Glutamatergic neuron (in vitro differentiated cells): ENCODE results near the gene RANGRF. TPM values are rescaled to one million over a fixed set of nuclear protein-coding genes. Genes with fewer than 3 reads are reported as not detected.

Source experiments
- DNase-seq: peaks from one replicate; pipeline ENCODE4 v3.0.0; 2022
- H3K27ac Mint-ChIP-seq: one replicate; pipeline ENCODE4 v1.8.0; 2020; ENCODE audit warnings: mild to moderate bottlenecking, mixed read lengths, inconsistent platforms; ENCODE audit not compliant: unreplicated experiment
- H3K27me3 Mint-ChIP-seq: one replicate; pipeline ENCODE4 v1.8.0; 2020; ENCODE audit warnings: mild to moderate bottlenecking, moderate library complexity, mixed read lengths, inconsistent platforms; ENCODE audit not compliant: unreplicated experiment
- H3K36me3 Mint-ChIP-seq: one replicate; pipeline ENCODE4 v1.8.0; 2020; ENCODE audit warnings: mild to moderate bottlenecking, mixed read lengths, inconsistent platforms; ENCODE audit not compliant: unreplicated experiment
- H3K4me1 Mint-ChIP-seq: one replicate; pipeline ENCODE4 v1.8.0; 2020; ENCODE audit warnings: mild to moderate bottlenecking, low read depth, mixed read lengths, inconsistent platforms; ENCODE audit not compliant: unreplicated experiment
- H3K4me3 Mint-ChIP-seq: one replicate; pipeline ENCODE4 v1.8.0; 2020; ENCODE audit warnings: mild to moderate bottlenecking, mixed read lengths, inconsistent platforms; ENCODE audit not compliant: unreplicated experiment
- H3K9me3 Mint-ChIP-seq: one replicate; pipeline ENCODE4 v1.8.0; 2020; ENCODE audit warnings: mild to moderate bottlenecking, moderate library complexity, mixed read lengths, inconsistent platforms; ENCODE audit not compliant: unreplicated experiment
- total RNA-seq: library from RNA; stranded (reverse); fragmentation: NEBNext Ultra II Directional; extraction: Animal tissue kit (Norgen Biotek cat#: 25700); gene quantifications from one replicate; pipeline ENCODE4 v1.2.1, GENCODE V29; 2021; ENCODE audit not compliant: unreplicated experiment
- TF ChIP-seq, protein P1 (sequence below): fragments of 200-600 bp; sonication (generic); IDR thresholded peaks from one replicate; pipeline ENCODE4 v1.5.0; 2021; ENCODE audit not compliant: partially characterized antibody, unreplicated experiment

The RANGRF gene
- total RNA-seq, 1 donor from 2014 or later = 29.5 TPM

- TF ChIP-seq, protein P1, sequence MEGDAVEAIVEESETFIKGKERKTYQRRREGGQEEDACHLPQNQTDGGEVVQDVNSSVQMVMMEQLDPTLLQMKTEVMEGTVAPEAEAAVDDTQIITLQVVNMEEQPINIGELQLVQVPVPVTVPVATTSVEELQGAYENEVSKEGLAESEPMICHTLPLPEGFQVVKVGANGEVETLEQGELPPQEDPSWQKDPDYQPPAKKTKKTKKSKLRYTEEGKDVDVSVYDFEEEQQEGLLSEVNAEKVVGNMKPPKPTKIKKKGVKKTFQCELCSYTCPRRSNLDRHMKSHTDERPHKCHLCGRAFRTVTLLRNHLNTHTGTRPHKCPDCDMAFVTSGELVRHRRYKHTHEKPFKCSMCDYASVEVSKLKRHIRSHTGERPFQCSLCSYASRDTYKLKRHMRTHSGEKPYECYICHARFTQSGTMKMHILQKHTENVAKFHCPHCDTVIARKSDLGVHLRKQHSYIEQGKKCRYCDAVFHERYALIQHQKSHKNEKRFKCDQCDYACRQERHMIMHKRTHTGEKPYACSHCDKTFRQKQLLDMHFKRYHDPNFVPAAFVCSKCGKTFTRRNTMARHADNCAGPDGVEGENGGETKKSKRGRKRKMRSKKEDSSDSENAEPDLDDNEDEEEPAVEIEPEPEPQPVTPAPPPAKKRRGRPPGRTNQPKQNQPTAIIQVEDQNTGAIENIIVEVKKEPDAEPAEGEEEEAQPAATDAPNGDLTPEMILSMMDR = no peak
- H3K4me1 Mint-ChIP-seq = peaks cover 15% of the 10 kb centered on the region
- no peak for DNase-seq
- H3K27me3 Mint-ChIP-seq = peaks cover 3% of the 10 kb centered on the region
- no peaks in the 10 kb centered on the region for H3K36me3 Mint-ChIP-seq
- H3K4me3 Mint-ChIP-seq = peak overlapping the region; percentile 95
- peak overlapping the region; percentile 53 for H3K27ac Mint-ChIP-seq
- peaks cover 12% of the 10 kb centered on the region for H3K9me3 Mint-ChIP-seq
Observed at GRCh38 chr17:8290043-8290442, 1.6 kb downstream of the RANGRF start.

DNA sequence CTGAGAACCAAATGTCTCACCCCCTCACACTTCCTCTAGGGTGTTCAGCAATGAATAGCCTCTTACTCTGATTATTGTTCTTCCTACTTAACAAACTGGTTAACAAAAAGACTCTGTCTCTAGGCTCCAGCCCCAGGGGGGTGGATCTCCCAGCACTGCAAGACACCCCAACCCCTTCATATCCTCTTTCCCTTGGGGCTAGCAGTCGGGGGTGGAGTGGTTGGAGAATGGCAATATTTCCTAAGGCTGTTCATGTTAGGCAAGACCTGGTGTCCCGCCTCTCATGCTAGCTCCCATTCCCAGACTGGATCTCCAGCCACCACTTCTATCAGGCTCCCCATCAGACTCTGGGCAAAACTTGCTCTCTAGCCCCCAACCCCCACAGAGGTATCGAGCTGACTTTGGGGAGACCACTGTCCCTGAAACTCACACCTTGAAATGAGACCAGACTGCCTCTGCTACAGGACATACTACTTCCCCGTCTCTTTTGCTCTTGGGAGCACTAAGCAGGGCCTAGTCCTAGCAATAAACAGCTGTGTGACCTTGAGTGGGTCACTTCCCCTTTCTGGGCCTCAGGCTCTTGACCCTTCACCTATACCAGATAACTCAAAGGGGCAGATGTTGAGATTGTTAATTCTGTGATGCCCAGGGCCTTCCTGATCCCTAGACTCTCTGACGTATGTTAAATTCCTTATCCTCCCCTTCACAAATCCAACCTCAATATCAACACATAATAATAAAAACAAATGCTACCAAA is 4.3 kb downstream of the RANGRF start:
- no peak for DNase-seq
- Mint-ChIP-seq H3K4me1 (peaks cover 12% of the 10 kb centered on the region), H3K4me3 (peak overlapping the region; percentile 2), H3K36me3 (no peaks in the 10 kb centered on the region), H3K9me3 (peaks cover 12% of the 10 kb centered on the region), H3K27me3 (peaks cover 3% of the 10 kb centered on the region), H3K27ac (no peak overlapping the region)
- TF ChIP-seq, protein P1 = no peak

DNA sequence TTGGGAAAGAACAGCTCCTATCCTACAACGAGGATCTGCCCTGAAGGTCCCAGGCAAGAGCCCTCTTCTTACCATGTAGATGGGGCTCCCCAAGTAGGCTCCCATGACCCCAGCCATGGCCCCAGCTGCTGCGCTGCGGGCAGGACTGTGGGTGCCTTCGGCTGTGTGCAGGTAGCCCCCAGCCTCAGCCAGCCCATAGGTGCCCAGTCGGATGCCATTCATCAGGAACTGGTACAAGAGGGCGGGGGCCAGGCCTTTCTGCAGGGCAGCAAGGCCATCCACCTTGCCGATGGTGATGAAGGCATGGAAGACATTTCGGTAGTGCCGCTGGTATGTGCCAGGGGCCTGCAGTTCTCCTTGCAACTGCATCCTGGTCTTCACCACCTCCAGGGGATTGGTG is 5.9 kb downstream of the RANGRF start:
- TF ChIP-seq, protein P1 = no peak
- H3K27me3 Mint-ChIP-seq = peaks cover 3% of the 10 kb centered on the region
- peak overlapping the region; percentile 91 for H3K4me3 Mint-ChIP-seq
- peak overlapping the region; percentile 89 for H3K27ac Mint-ChIP-seq
- H3K36me3 Mint-ChIP-seq = no peaks in the 10 kb centered on the region
- H3K4me1 Mint-ChIP-seq = peaks cover 12% of the 10 kb centered on the region
- DNase-seq = no peak
- peaks cover 8% of the 10 kb centered on the region for H3K9me3 Mint-ChIP-seq

GRCh38 chr17:8294814-8295316 is 6.4 kb downstream of the RANGRF start:
- Mint-ChIP-seq H3K27ac (peak overlapping the region; percentile 89), H3K4me3 (peak overlapping the region; percentile 91), H3K36me3 (no peaks in the 10 kb centered on the region), H3K4me1 (peaks cover 10% of the 10 kb centered on the region), H3K9me3 (peaks cover 8% of the 10 kb centered on the region), H3K27me3 (peaks cover 3% of the 10 kb centered on the region)
- DNase-seq = no peak
- TF ChIP-seq, protein P1 = no peak

GRCh38 chr17:8300226-8300625 is 11.8 kb downstream of the RANGRF start:
- Mint-ChIP-seq H3K27me3 (peaks cover 1% of the 10 kb centered on the region), H3K4me3 (peak overlapping the region; percentile 3), H3K36me3 (no peaks in the 10 kb centered on the region), H3K27ac (peak overlapping the region; percentile 16), H3K9me3 (peaks cover 2% of the 10 kb centered on the region), H3K4me1 (no peaks in the 10 kb centered on the region)
- no peak for DNase-seq
- TF ChIP-seq, protein P1 = no peak
